Uterus (tissue), 2 donors: ENCODE data around the gene PDHB.

Experiments used
- CTCF ChIP-seq, 4 experiments: fragments of 200-600 bp in 2 of 4; fragments of 450-650 bp in 2 of 4; sonication (generic) in 2 of 4; IDR thresholded peaks; one replicate each; pipeline ENCODE4 v1.5.1; 2016 to 2019; ENCODE audit warnings: antibody characterized with exemption in 4 of 4, mild to moderate bottlenecking in 2 of 4, moderate library complexity in 1 of 4
- POLR2A ChIP-seq, 2 donors: fragments of 450-650 bp; IDR thresholded peaks; one replicate each; pipeline ENCODE4 v1.6.1; 2016; ENCODE audit warnings: antibody characterized with exemption in 2 of 2, mild to moderate bottlenecking in 1 of 2, moderate library complexity in 1 of 2

DNA sequence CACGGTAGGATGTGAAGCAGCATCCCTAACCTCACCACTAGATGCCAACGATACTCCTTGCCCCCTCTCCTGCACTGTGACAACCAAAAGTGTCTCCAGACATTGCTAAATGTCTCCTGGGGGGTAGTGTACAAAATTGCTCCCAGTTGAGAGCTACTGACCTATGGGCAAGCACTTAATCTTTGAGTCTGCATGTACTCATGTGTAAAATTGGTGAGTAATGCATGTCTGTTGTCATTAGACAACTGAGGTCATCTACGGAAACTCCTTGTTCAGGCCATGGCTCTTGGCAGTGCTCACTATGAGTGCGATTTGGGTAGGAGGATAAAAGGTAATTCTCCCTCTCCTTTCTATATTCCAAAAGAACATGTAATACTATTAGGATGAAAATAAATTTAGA is 29.2 kb downstream of the PDHB start:
- TF ChIP-seq CTCF (IDR thresholded peaks at IDR 0.05), result no peak
- TF ChIP-seq POLR2A (IDR thresholded peaks at IDR 0.05), result no peak
